ENCODE data around the gene LAG3.
A peak's percentile ranks its signal among the peaks of the same experiment; 100 is the strongest.

The LAG3 gene

DNA sequence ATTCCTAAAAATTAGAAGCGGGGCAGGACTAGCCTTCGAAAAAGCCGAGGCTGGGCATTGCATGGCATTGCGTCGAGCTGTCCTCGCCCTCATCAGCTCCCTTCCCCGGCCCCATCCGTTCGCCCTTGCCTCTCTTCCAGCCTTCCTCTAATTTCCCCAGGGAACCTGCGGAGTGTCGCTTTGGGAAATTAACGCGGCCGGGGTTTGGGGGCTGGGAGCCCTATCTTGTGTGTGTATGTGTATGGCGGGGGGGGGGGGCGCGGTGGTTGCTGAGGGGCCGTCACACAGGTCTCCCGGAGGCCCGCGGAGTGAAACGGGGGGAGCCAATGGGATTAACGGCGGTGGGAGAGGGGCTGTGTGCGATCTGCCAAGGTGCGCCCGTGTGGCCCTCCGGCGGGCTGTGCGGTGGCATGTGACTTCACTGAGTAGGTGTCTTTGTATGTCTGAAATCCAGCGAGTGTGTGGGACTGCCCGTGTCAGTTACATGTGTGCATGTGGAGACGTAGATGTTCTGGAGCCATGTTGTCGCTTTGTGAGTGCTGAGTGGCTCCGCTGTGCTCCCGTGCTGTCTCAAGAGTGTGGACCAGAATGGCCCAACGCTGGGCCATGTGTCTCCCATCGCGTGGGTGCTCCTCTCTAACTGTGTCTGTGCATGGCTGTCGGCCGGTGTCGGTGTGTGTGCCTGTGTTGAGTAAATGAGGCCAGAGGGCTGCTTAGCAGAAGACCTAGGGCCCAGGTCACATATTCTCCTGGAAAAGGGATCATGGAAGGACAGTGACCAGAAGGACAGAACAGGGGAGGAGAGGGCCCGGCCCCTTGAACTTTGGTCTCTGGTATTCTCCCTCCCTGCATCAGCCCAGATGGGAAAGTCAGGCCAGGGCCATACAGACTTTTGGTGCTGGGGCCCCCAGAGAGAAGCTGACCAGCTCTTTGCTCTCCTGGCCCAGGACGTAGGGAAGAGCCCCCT is 4.7 kb upstream of the LAG3 start:
- no peak for TF ChIP-seq CTCF (IDR thresholded peaks at IDR 0.05; ENCODE audit: insufficient read depth, low read length, missing control alignments)
- no peak for DNase-seq (ENCODE audit: low read depth, low spot score)
- ChIA-PET CTCF (interaction anchor here (0.7 to 8.7 kb wide), 27 partner anchors 8 to 172 kb away, joined by 3 to 222 read pairs (median 5); partner anchors contain the start of genes CDCA3, COPS7A and MLF2), POLR2A (interaction anchor here (0.6 to 3.2 kb wide), 15 partner anchors 10 to 298 kb away, joined by 3 to 78 read pairs (median 7); partner anchors contain the start of genes CDCA3, COPS7A, GPR162 and MLF2)
- peak overlapping the region; percentile 93 for H3K4me3 ChIP-seq (ENCODE audit: low read depth, low read length)

DNA sequence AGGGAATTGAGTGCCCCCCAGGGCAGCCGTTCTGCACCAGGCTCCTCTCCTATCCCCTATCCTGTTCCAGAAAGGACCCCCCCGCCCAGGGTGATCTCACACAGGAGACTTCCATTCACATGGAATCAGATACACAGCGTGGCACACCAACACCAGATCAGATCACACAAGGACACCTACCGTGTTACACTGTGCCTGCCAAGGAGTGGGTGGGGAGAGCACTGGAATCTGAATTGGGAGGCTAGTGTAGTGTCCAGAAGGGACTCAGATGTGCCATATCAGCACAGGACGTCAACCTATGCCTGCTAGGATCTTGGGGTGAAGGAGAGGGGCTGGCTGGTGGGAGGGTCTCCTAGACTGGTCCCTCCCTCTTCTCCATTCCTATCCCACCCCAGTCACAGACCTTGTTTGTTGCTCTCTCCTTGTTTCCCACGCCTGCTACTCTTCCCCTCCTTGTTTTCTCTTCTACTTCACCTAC is 3.8 kb upstream of the LAG3 start:
- TF ChIP-seq CTCF (IDR thresholded peaks at IDR 0.05; ENCODE audit: insufficient read depth, low read length, missing control alignments), result no peak
- POLR2A ChIA-PET, result interaction anchor here (2.6 kb wide), 1 partner anchor 53 kb away, joined by 14 read pairs; the partner anchor contains the start of gene GPR162
- peak overlapping the region; percentile 93 for H3K4me3 ChIP-seq (ENCODE audit: low read depth, low read length)
- CTCF ChIA-PET, result interaction anchor here (1.2 to 8.7 kb wide), 6 partner anchors 8 to 57 kb away, joined by 4 to 222 read pairs (median 29); partner anchors contain the start of gene MLF2
- DNase-seq (ENCODE audit: low read depth, low spot score), result no peak

- ChIA-PET CTCF (interaction anchor here (1.6 to 8.7 kb wide), 4 partner anchors 9 to 56 kb away, joined by 4 to 222 read pairs (median 94); partner anchors contain the start of gene MLF2), POLR2A (interaction anchor here (1.5 kb wide), 1 partner anchor 16 kb away, joined by 8 read pairs; the partner anchor contains the start of gene MLF2)
- H3K4me3 ChIP-seq (ENCODE audit: low read depth, low read length), result peak overlapping the region; percentile 93
- no peak for TF ChIP-seq CTCF (IDR thresholded peaks at IDR 0.05; ENCODE audit: insufficient read depth, low read length, missing control alignments)
- DNase-seq (ENCODE audit: low read depth, low spot score), result no peak
Observed at GRCh38 chr12:6768990-6769389, 3.3 kb upstream of the LAG3 start.

- ChIA-PET CTCF (interaction anchor here (1.4 to 8.7 kb wide), 5 partner anchors 9 to 55 kb away, joined by 4 to 222 read pairs (median 51); partner anchors contain the start of gene MLF2), POLR2A (interaction anchor here (1.5 kb wide), 1 partner anchor 17 kb away, joined by 8 read pairs; the partner anchor contains the start of gene MLF2)
- no peak for TF ChIP-seq CTCF (IDR thresholded peaks at IDR 0.05; ENCODE audit: insufficient read depth, low read length, missing control alignments)
- no peak overlapping the region; the same call in 1 of the 2 replicates for H3K4me3 ChIP-seq (ENCODE audit: low read depth, low read length)
- DNase-seq (ENCODE audit: low read depth, low spot score), result no peak
Observed at GRCh38 chr12:6769666-6770065, 2.7 kb upstream of the LAG3 start.

- no peak for TF ChIP-seq CTCF (IDR thresholded peaks at IDR 0.05; ENCODE audit: insufficient read depth, low read length, missing control alignments)
Observed at GRCh38 chr12:6770094-6770493, 2.2 kb upstream of the LAG3 start.

More at GRCh38 chr12:6770094-6770493, 2.2 kb upstream of the LAG3 start:
- ChIA-PET POLR2A (interaction anchor here (1.5 kb wide), 1 partner anchor 17 kb away, joined by 8 read pairs; the partner anchor contains the start of gene MLF2), CTCF (interaction anchor here (0.8 to 8.7 kb wide), 4 partner anchors 9 to 19 kb away, joined by 3 to 222 read pairs (median 70); partner anchors contain the start of gene MLF2)
- H3K4me3 ChIP-seq (ENCODE audit: low read depth, low read length), result no peak overlapping the region
- no peak for DNase-seq (ENCODE audit: low read depth, low spot score)
